Astrocyte (in vitro differentiated cells and primary cell): ENCODE data around the gene NBPF3. TPM values are rescaled to one million over a fixed set of nuclear protein-coding genes. Genes with fewer than 3 reads are reported as not detected.
"Not testable (repeated sequence)": the region's sequence is repeated elsewhere in the genome, so short reads cannot be mapped to it uniquely, and the experiment has no call there.

Experiments used
- DNase-seq: peaks from one replicate; pipeline ENCODE4 v3.0.0-alpha.2; 2010; ENCODE audit warnings: low read depth
- FAIRE-seq: peaks from 2 replicates; lab custom pipeline; 2011; peaks lifted over from hg19 to GRCh38; lab: Jason Lieb, UNC
- H2AFZ ChIP-seq: 2 replicates; pipeline ENCODE4 v1.6.0; 2012; ENCODE audit warnings: low read depth, low read length, inconsistent platforms
- H3K27ac ChIP-seq: 2 replicates; pipeline ENCODE4 v1.5.1; 2011; ENCODE audit warnings: low read depth, low read length, inconsistent platforms
- H3K27me3 ChIP-seq: 2 replicates; pipeline ENCODE4 v1.6.0; 2011; ENCODE audit warnings: low read length, inconsistent platforms; ENCODE audit not compliant: insufficient read depth
- H3K36me3 ChIP-seq: 2 replicates; pipeline ENCODE4 v1.5.1; 2011; ENCODE audit warnings: low read length, inconsistent platforms; ENCODE audit not compliant: insufficient read depth
- H3K4me1 ChIP-seq: 2 replicates; pipeline ENCODE4 v1.5.1; 2011; ENCODE audit warnings: low read length, inconsistent platforms; ENCODE audit not compliant: insufficient read depth
- H3K4me2 ChIP-seq: 2 replicates; pipeline ENCODE4 v1.6.0; 2012; ENCODE audit warnings: low read length, inconsistent platforms
- H3K4me3 ChIP-seq: 2 replicates; pipeline ENCODE4 v1.5.1; 2011; ENCODE audit warnings: low read depth, mild to moderate bottlenecking, low read length, inconsistent platforms; ENCODE audit not compliant: insufficient read depth
- H3K79me2 ChIP-seq: 2 replicates; pipeline ENCODE4 v1.6.0; 2012; ENCODE audit warnings: mild to moderate bottlenecking, low read length, inconsistent platforms; ENCODE audit not compliant: insufficient read depth
- H3K9ac ChIP-seq: 2 replicates; pipeline ENCODE4 v1.6.0; 2012; ENCODE audit warnings: mild to moderate bottlenecking, low read length, inconsistent platforms
- H3K9me3 ChIP-seq: 2 replicates; pipeline ENCODE4 v1.5.1; 2012; ENCODE audit warnings: low read depth, mild to moderate bottlenecking, low read length, inconsistent platforms; ENCODE audit not compliant: insufficient read depth
- H4K20me1 ChIP-seq: 2 replicates; pipeline ENCODE4 v1.6.0; 2012; ENCODE audit warnings: low read length, inconsistent platforms; ENCODE audit not compliant: insufficient read depth
- H3K27ac Mint-ChIP-seq: one replicate; pipeline ENCODE4 v1.8.0; 2021; ENCODE audit warnings: mild to moderate bottlenecking, mixed read lengths; ENCODE audit not compliant: unreplicated experiment
- H3K27me3 Mint-ChIP-seq: one replicate; pipeline ENCODE4 v1.8.0; 2021; ENCODE audit warnings: low read depth, mixed read lengths; ENCODE audit not compliant: unreplicated experiment
- H3K36me3 Mint-ChIP-seq: one replicate; pipeline ENCODE4 v1.8.0; 2021; ENCODE audit warnings: low read depth, mixed read lengths; ENCODE audit not compliant: unreplicated experiment
- H3K4me1 Mint-ChIP-seq: one replicate; pipeline ENCODE4 v1.8.0; 2021; ENCODE audit warnings: low read depth, mixed read lengths; ENCODE audit not compliant: unreplicated experiment
- H3K4me3 Mint-ChIP-seq: one replicate; pipeline ENCODE4 v1.8.0; 2021; ENCODE audit warnings: mild to moderate bottlenecking, moderate library complexity, mixed read lengths; ENCODE audit not compliant: unreplicated experiment
- H3K9me3 Mint-ChIP-seq: one replicate; pipeline ENCODE4 v1.8.0; 2021; ENCODE audit warnings: mild to moderate bottlenecking, mixed read lengths; ENCODE audit not compliant: unreplicated experiment
- CTCF ChIP-seq: IDR thresholded peaks from 2 replicates; pipeline ENCODE4 v1.5.1; 2011; ENCODE audit warnings: low read depth, mild to moderate bottlenecking, inconsistent platforms, low read length, moderate library complexity; ENCODE audit not compliant: insufficient read depth
- EZH2 ChIP-seq: IDR thresholded peaks from 2 replicates; pipeline ENCODE4 v1.6.1; 2012; ENCODE audit warnings: mild to moderate bottlenecking, low read length, inconsistent platforms; ENCODE audit not compliant: insufficient read depth
- total RNA-seq: library from RNA; stranded (reverse); gene quantifications from 2 replicates; pipeline ENCODE4 v1.2.1, GENCODE V29; 2021

NBPF3 gene
- total RNA-seq, 1 donor from 2014 or later, result 6.0 TPM

DNA sequence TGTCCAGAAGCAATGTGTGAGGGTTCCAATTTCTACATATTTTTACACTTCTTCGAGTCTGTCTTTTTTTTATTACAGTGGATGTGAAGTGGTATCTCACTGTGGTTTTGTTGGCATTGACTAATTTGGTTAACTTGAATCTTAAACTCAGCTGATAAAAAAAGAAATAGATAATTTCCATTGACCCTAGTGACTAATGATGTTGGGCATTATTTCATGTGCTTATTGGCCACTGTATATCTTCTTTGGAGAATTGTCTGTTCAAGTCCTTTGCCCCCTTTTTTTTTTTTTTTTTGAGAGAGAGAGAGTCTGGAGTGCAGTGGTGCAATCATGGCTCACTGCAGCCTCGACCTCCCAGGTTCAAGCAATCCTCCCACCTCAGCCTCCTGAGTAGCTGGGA is 33.3 kb upstream of the NBPF3 start:
- Histone ChIP-seq H3K79me2 (no peaks in the 10 kb centered on the region), H3K36me3 (no peaks in the 10 kb centered on the region), H3K4me2 (no peak overlapping the region), H3K9ac (no peak overlapping the region), H2AFZ (no peak overlapping the region), H3K4me1 (no peaks in the 10 kb centered on the region), H4K20me1 (no peaks in the 10 kb centered on the region), H3K27ac (no peak overlapping the region), H3K27me3 (peaks cover 8% of the 10 kb centered on the region), H3K9me3 (no peaks in the 10 kb centered on the region), H3K4me3 (no peak overlapping the region)
- no peaks in the 10 kb centered on the region for H3K9me3 Mint-ChIP-seq
- no peak for TF ChIP-seq CTCF
- TF ChIP-seq EZH2, result no peak
- no peaks in the 10 kb centered on the region for H3K4me1 Mint-ChIP-seq
- H3K36me3 Mint-ChIP-seq, result no peaks in the 10 kb centered on the region
- no peak overlapping the region for H3K4me3 Mint-ChIP-seq
- no peak for FAIRE-seq
- H3K27ac Mint-ChIP-seq, result no peak overlapping the region
- no peak for DNase-seq
- H3K27me3 Mint-ChIP-seq, result peaks cover 20% of the 10 kb centered on the region

DNA sequence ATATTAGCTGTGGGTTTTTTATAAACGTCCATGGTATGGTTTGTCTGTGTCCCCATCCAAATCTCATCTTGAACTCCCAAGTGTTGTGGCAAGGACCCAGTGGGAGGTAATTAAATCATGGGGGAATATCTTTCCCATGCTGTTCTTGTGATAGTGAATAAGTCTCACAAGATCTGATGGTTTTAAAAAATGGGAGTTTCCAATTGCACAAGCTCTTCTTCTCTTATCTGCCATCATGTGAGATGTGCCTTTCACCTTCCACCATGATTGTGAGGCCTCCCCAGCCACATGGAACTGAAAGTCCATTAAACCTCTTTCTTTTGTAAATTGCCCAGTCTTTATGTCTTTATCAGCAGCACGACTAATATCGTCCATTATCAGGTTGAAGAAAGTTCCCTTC is 30.0 kb upstream of the NBPF3 start:
- not testable (repeated sequence) for H3K36me3 Mint-ChIP-seq, H3K36me3 ChIP-seq, H3K9me3 ChIP-seq, FAIRE-seq, H3K4me3 ChIP-seq, H3K9ac ChIP-seq, DNase-seq, H3K27ac ChIP-seq, H3K4me2 ChIP-seq, H3K27ac Mint-ChIP-seq, H2AFZ ChIP-seq, H3K79me2 ChIP-seq, H3K9me3 Mint-ChIP-seq, H3K4me1 ChIP-seq, H3K4me3 Mint-ChIP-seq, H3K4me1 Mint-ChIP-seq, H4K20me1 ChIP-seq
- H3K27me3 Mint-ChIP-seq, result peaks cover 44% of the 10 kb centered on the region
- peaks cover 12% of the 10 kb centered on the region for H3K27me3 ChIP-seq

- Mint-ChIP-seq H3K27ac (no peak overlapping the region), H3K36me3 (no peaks in the 10 kb centered on the region), H3K4me3 (no peak overlapping the region), H3K4me1 (no peaks in the 10 kb centered on the region), H3K9me3 (no peaks in the 10 kb centered on the region), H3K27me3 (peaks cover 56% of the 10 kb centered on the region)
- Histone ChIP-seq H2AFZ (no peak overlapping the region), H3K4me2 (no peak overlapping the region), H3K79me2 (no peaks in the 10 kb centered on the region), H3K36me3 (no peaks in the 10 kb centered on the region), H3K27ac (no peak overlapping the region), H3K9ac (no peak overlapping the region), H4K20me1 (no peaks in the 10 kb centered on the region), H3K4me1 (no peaks in the 10 kb centered on the region), H3K9me3 (no peaks in the 10 kb centered on the region), H3K4me3 (no peak overlapping the region), H3K27me3 (peaks cover 14% of the 10 kb centered on the region)
- no peak for DNase-seq
- TF ChIP-seq CTCF (no peak), EZH2 (no peak)
- FAIRE-seq, result no peak
Observed at GRCh38 chr1:21414015-21414414, 25.9 kb upstream of the NBPF3 start.

GRCh38 chr1:21420378-21420777 is 19.6 kb upstream of the NBPF3 start:
- H3K36me3 Mint-ChIP-seq, H3K27ac Mint-ChIP-seq, H3K4me3 ChIP-seq, H3K4me1 Mint-ChIP-seq, H3K27ac ChIP-seq, H3K9me3 Mint-ChIP-seq, H4K20me1 ChIP-seq, FAIRE-seq, H3K9me3 ChIP-seq, DNase-seq, H3K79me2 ChIP-seq, H3K4me3 Mint-ChIP-seq, H3K36me3 ChIP-seq, H3K27me3 ChIP-seq, H3K4me1 ChIP-seq, H2AFZ ChIP-seq, H3K9ac ChIP-seq, H3K4me2 ChIP-seq: not testable (repeated sequence)
- H3K27me3 Mint-ChIP-seq, result peaks cover 45% of the 10 kb centered on the region

DNA sequence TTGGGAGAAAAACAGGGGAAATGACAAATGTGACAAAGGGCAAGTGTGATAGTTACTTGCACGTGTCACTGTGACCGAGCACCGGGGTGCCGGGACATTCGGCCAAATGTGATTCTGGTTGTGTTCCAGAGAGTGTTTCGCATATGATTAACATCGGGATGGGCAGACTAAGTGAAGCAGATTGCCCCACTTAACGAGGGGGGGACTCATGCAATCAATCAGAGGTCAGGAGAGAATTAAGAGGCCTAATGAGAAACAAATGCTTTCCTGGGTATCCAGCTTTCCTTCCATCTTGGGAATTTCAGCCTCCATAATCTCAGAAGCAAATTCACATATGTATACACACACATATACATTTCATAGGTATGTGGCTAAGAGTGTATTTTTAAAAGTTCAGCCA is 18.6 kb upstream of the NBPF3 start:
- H3K9me3 ChIP-seq, H3K79me2 ChIP-seq, H3K4me3 ChIP-seq, H3K4me2 ChIP-seq, H3K27ac ChIP-seq, H3K36me3 ChIP-seq, H2AFZ ChIP-seq, H3K9me3 Mint-ChIP-seq, H3K4me1 ChIP-seq, H3K27me3 ChIP-seq, H3K4me1 Mint-ChIP-seq, FAIRE-seq, DNase-seq, H3K4me3 Mint-ChIP-seq, H3K27ac Mint-ChIP-seq, H3K9ac ChIP-seq, H4K20me1 ChIP-seq, H3K36me3 Mint-ChIP-seq: not testable (repeated sequence)
- peaks cover 40% of the 10 kb centered on the region for H3K27me3 Mint-ChIP-seq
